AG04450 (cell line): ENCODE results near the gene QSOX1. TPM values are rescaled to one million over a fixed set of nuclear protein-coding genes. Genes with fewer than 3 reads are reported as not detected.

ENCODE experiments used
- CTCF ChIA-PET: fragments of 300-600, 350-600 bp; formaldehyde crosslinking; extraction: SDS; loops from one replicate; lab custom pipeline; 2022; ENCODE audit warnings: antibody characterized with exemption, inconsistent platforms; lab: Charles Lee
- POLR2A ChIA-PET: fragments of 350-600 bp; formaldehyde crosslinking; extraction: SDS; loops from one replicate; lab custom pipeline; 2021; ENCODE audit warnings: antibody characterized with exemption, inconsistent platforms; lab: Yijun Ruan, JAX
- DNase-seq: peaks from one replicate; pipeline ENCODE4 v3.0.0-alpha.2; 2011; ENCODE audit warnings: low read depth, low spot score
- H3K27ac ChIP-seq: one replicate; pipeline ENCODE4 v1.5.1; 2012; ENCODE audit warnings: low read depth, low read length, control low read depth
- H3K27me3 ChIP-seq: one replicate; pipeline ENCODE4 v1.6.0; 2012; ENCODE audit warnings: low read length; ENCODE audit not compliant: control insufficient read depth, insufficient read depth
- H3K4me3 ChIP-seq: 2 replicates; pipeline ENCODE4 v1.5.1; 2011; ENCODE audit warnings: mild to moderate bottlenecking, low read depth, low read length, control low read depth
- H3K9me3 ChIP-seq: 2 replicates; pipeline ENCODE4 v1.5.1; 2012; ENCODE audit warnings: low read length; ENCODE audit not compliant: control insufficient read depth, insufficient read depth
- CTCF ChIP-seq: IDR thresholded peaks from 2 replicates; pipeline ENCODE4 v1.5.1; 2011; ENCODE audit warnings: low read depth, low read length, control low read depth, inconsistent platforms
- polyA plus RNA-seq: library from polyadenylated mRNA; depleted of rRNA; stranded (reverse); fragments of >200 nt; gene quantifications from 2 replicates; pipeline ENCODE4 v1.2.3, GENCODE V29; 2011; rRNA removed

Gene QSOX1
- polyA plus RNA-seq, 1 experiment, result 1,269 TPM

GRCh38 chr1:180250883-180251509 is 96.3 kb downstream of the QSOX1 start:
- no peaks in the 10 kb centered on the region for H3K9me3 ChIP-seq
- ChIA-PET CTCF (interaction anchor here (1.6 to 4.6 kb wide), 5 partner anchors 10 to 229 kb away, joined by 4 to 145 read pairs (median 9); no protein-coding TSS in a partner anchor), POLR2A (no interaction called here)
- DNase-seq, result no peak
- TF ChIP-seq CTCF, result no peak
- H3K27ac ChIP-seq, result no peak overlapping the region
- H3K4me3 ChIP-seq, result no peak overlapping the region
- peaks cover 4% of the 10 kb centered on the region for H3K27me3 ChIP-seq

- CTCF ChIA-PET, result interaction anchor here (0.7 to 4.6 kb wide), 5 partner anchors 10 to 900 kb away, joined by 3 to 145 read pairs (median 5); no protein-coding TSS in a partner anchor
- Histone ChIP-seq H3K27me3 (peaks cover 4% of the 10 kb centered on the region), H3K27ac (no peak overlapping the region), H3K9me3 (no peaks in the 10 kb centered on the region), H3K4me3 (no peak overlapping the region)
- TF ChIP-seq CTCF, result no peak
- POLR2A ChIA-PET, result no interaction called here
- DNase-seq, result no peak
Measured at GRCh38 chr1:180251526-180252305, 97.0 kb downstream of the QSOX1 start.

GRCh38 chr1:180252638-180253536 is 98.2 kb downstream of the QSOX1 start:
- Histone ChIP-seq H3K27ac (no peak overlapping the region), H3K9me3 (no peaks in the 10 kb centered on the region), H3K4me3 (no peak overlapping the region), H3K27me3 (peaks cover 4% of the 10 kb centered on the region)
- TF ChIP-seq CTCF, result peak; percentile 91
- ChIA-PET POLR2A (no interaction called here), CTCF (interaction anchor here (0.5 to 4.6 kb wide), 41 partner anchors 8 to 547 kb away, joined by 3 to 145 read pairs (median 5); partner anchors contain the start of gene ACBD6)
- peak; percentile 30 for DNase-seq

Other genes with a start within 250 kb of the QSOX1 start
- 12.9 and 18.2 TPM in 2 replicates for gene CEP350, start 200.1 kb upstream of the QSOX1 start, polyA plus RNA-seq
- gene LHX4, start 75.4 kb downstream of the QSOX1 start, polyA plus RNA-seq, result 0.10 and 0.11 TPM in 2 replicates